Tibial nerve (tissue), 3 donors: Measurements from ENCODE around the gene B3GAT1.

ENCODE experiments used
- POLR2A ChIP-seq, 2 donors: fragments of 450-650 bp; IDR thresholded peaks; one replicate each; pipeline ENCODE4 v1.6.1; 2017; ENCODE audit warnings: antibody characterized with exemption in 2 of 2, mild to moderate bottlenecking in 2 of 2, moderate library complexity in 2 of 2
- TF ChIP-seq, protein P1 (sequence below), 5 experiments: fragments of 200-600 bp in 3 of 5; fragments of 450-650 bp in 2 of 5; sonication (generic) in 3 of 5; IDR thresholded peaks; one replicate each; pipeline ENCODE4 v1.5.1; 2016 to 2019; ENCODE audit warnings: antibody characterized with exemption in 5 of 5, mild to moderate bottlenecking in 3 of 5, moderate library complexity in 2 of 5

DNA sequence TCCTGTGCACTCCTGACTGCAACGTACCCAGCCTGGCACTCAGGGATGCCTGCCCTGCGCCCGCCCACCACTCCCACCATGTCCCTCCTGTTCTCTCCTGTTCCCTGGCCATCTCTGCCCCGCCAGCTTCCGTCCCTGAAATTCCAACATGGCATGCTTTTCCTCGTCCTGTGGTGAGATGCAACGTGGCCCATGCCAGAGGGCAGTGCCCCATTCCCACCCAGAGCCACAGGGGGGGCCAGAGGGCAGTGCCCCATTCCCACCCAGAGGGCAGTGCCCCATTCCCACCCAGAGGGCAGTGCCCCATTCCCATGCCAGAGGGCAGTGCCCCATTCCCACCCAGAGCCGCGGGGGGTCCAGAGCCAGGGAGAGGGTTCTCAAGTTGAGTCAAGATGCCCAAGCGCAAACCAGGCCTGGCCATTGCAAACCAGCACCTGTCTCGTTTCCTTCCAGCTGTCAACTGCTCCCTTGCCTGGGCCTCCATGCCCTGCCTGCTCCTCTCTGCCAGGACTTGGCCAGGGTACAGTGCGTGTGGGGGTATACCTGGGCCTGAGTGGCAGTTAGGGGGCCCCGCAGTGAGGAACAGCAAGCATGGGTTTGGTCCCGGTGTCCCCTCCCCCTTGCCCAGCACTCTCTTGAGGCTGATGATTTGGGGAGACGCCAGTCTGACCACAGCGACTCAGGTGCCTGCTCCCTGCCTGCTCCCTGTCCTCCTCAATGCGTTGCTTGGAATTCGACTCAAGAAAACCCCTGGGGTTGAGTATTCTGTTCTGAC lies 14.6 kb downstream of the B3GAT1 start:
- TF ChIP-seq, protein P1, sequence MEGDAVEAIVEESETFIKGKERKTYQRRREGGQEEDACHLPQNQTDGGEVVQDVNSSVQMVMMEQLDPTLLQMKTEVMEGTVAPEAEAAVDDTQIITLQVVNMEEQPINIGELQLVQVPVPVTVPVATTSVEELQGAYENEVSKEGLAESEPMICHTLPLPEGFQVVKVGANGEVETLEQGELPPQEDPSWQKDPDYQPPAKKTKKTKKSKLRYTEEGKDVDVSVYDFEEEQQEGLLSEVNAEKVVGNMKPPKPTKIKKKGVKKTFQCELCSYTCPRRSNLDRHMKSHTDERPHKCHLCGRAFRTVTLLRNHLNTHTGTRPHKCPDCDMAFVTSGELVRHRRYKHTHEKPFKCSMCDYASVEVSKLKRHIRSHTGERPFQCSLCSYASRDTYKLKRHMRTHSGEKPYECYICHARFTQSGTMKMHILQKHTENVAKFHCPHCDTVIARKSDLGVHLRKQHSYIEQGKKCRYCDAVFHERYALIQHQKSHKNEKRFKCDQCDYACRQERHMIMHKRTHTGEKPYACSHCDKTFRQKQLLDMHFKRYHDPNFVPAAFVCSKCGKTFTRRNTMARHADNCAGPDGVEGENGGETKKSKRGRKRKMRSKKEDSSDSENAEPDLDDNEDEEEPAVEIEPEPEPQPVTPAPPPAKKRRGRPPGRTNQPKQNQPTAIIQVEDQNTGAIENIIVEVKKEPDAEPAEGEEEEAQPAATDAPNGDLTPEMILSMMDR (IDR thresholded peaks at IDR 0.05): no peak
- no peak for TF ChIP-seq POLR2A (IDR thresholded peaks at IDR 0.05)
